Placental epithelial cell (primary cell): Measurements from ENCODE around the gene JMJD8. TPM values are rescaled to one million over a fixed set of nuclear protein-coding genes. Genes with fewer than 3 reads are reported as not detected.

Experiments used
- total RNA-seq: library from RNA; depleted of rRNA; stranded (reverse); fragments of >200 nt; gene quantifications from 2 replicates; pipeline ENCODE4 v1.2.3, GENCODE V29; 2012

The JMJD8 gene
- total RNA-seq, 1 donor: 53.4 TPM

Other genes starting within 250 kb of the JMJD8 start
- 25.1 and 42.8 TPM in 2 replicates for gene CAPN15, start 156.6 kb downstream of the JMJD8 start, total RNA-seq
- gene PRR35, start 123.9 kb downstream of the JMJD8 start, total RNA-seq: 0.11 and 0.39 TPM in 2 replicates
- 0.33 and 0.39 TPM in 2 replicates for gene NHLRC4, start 117.3 kb downstream of the JMJD8 start, total RNA-seq
- gene PIGQ, start 114.4 kb downstream of the JMJD8 start, total RNA-seq: 27.2 and 36.5 TPM in 2 replicates
- gene RAB40C, start 94.3 kb downstream of the JMJD8 start, total RNA-seq: 13.7 and 19.0 TPM in 2 replicates
- gene WFIKKN1, start 53.3 kb downstream of the JMJD8 start, total RNA-seq: under 0.01 and 0.33 TPM in 2 replicates
- gene METTL26, start 48.0 kb downstream of the JMJD8 start, total RNA-seq: 86.0 and 133 TPM in 2 replicates
- gene MCRIP2, start 42.5 kb downstream of the JMJD8 start, total RNA-seq: 10.6 and 15.9 TPM in 2 replicates
- 15.4 and 24.3 TPM in 2 replicates for gene WDR90, start 35.0 kb downstream of the JMJD8 start, total RNA-seq
- 53.0 and 62.8 TPM in 2 replicates for gene RHOT2, start 16.2 kb downstream of the JMJD8 start, total RNA-seq
- 1.1 and 1.2 TPM in 2 replicates for gene RHBDL1, start 8.7 kb downstream of the JMJD8 start, total RNA-seq
- gene STUB1, start 3.9 kb downstream of the JMJD8 start, total RNA-seq: 91.0 and 98.5 TPM in 2 replicates
- gene WDR24, start 6.1 kb upstream of the JMJD8 start, total RNA-seq: 13.3 and 15.4 TPM in 2 replicates
- gene FBXL16, start 21.5 kb upstream of the JMJD8 start, total RNA-seq: 0.11 TPM in 1 of 2 replicates, not detected in the other
- gene METRN, start 30.8 kb upstream of the JMJD8 start, total RNA-seq: 56.1 and 60.4 TPM in 2 replicates
- 29.1 and 37.8 TPM in 2 replicates for gene ANTKMT, start 36.8 kb upstream of the JMJD8 start, total RNA-seq
- 2.3 and 5.5 TPM in 2 replicates for gene CCDC78, start 42.1 kb upstream of the JMJD8 start, total RNA-seq
- 17.0 and 21.2 TPM in 2 replicates for gene HAGHL, start 42.8 kb upstream of the JMJD8 start, total RNA-seq
- gene CIAO3, start 56.7 kb upstream of the JMJD8 start, total RNA-seq: 45.2 and 53.8 TPM in 2 replicates
- 50.2 and 139 TPM in 2 replicates for gene MSLN, start 76.4 kb upstream of the JMJD8 start, total RNA-seq
- 29.4 and 40.1 TPM in 2 replicates for gene RPUSD1, start 104.0 kb upstream of the JMJD8 start, total RNA-seq
- 22.1 and 27.1 TPM in 2 replicates for gene CHTF18, start 104.3 kb upstream of the JMJD8 start, total RNA-seq
- gene GNG13, start 116.4 kb upstream of the JMJD8 start, total RNA-seq: 0.39 TPM in 1 of 2 replicates, not detected in the other